ENCODE measurements around the gene PRR35. TPM values are rescaled to one million over a fixed set of nuclear protein-coding genes. Genes with fewer than 3 reads are reported as not detected.

Gene PRR35
- total RNA-seq, result not detected in 2 replicates

DNA sequence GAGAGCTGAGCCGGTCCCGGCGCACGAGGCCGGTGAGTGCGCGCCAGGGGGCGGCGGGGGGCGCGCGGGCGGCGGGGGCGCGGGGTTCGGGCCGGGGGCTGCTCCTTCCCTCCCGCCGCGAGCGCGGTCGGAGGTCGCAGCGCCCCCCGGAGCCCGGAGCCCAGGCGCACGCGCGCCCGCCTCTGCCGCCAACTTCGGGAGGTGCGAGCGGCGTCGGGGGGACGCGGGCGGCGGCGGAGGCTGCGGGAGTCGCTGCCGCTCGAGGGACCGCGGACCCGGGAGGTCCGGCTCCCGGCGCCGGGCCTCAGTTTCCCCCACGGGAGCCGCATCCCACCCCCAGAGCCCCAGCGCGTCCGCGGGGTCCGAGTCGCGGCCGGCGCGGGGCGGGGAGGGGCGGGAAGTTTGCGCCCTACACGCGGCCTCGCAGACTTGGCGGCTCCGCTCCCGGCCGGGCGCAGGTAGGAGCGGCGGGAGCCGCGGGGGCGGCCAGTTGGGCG is at the start of gene PRR35:
PRR35 (plus strand) TSS at position 191 of the 497 bp plus-strand sequence. CDS start 2,901 bp downstream, outside the sequence.

DNA sequence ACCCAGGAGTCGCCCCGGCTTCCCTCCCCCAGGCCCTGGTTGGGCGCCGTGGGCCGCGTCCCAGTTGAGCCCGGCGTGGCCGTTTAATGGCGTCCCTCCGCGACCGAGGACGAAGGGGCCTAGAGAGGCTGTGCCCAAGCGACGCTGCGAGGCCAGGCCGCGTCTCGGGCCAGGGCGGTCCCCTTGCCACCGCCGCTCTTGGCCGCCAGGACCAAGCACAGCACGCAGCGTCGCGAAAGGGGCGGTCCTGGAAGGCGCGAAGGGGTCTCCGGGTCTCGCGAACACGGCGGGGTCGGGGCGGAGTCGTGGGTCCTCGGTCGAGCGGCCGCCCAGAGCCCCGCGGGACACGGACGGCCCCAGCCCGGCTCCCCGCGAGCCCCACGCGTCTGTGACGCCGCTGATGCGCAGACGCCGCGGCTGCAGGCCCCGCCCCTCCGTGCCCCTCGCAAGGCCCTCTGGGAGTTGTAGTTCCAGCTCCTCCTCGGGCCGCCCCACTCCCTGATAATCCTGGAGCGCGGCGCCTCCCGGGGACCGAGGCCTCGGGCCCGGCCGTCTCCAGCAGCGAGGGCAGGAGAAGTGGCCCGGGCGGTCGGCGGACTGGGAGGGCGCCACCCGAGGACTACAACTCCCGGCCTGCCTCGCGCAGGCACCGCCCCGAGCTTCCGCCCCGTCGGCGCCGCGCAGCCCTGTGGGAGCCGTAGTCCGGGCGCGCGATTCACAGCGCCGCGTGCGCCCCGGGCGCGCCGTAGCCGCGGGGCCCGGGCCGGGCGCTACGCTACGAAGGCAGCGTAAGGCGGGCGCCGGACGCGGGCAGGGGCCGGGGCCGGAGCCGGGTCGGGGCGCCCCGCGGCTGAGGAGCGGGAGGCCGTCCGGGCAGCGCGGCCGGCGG is 32.9 kb upstream of the PRR35 start, which contains the start of gene CAPN15:
CAPN15 (plus strand) TSS at position 698 of the 889 bp plus-strand sequence. CDS start 19,127 bp downstream, outside the sequence.

DNA sequence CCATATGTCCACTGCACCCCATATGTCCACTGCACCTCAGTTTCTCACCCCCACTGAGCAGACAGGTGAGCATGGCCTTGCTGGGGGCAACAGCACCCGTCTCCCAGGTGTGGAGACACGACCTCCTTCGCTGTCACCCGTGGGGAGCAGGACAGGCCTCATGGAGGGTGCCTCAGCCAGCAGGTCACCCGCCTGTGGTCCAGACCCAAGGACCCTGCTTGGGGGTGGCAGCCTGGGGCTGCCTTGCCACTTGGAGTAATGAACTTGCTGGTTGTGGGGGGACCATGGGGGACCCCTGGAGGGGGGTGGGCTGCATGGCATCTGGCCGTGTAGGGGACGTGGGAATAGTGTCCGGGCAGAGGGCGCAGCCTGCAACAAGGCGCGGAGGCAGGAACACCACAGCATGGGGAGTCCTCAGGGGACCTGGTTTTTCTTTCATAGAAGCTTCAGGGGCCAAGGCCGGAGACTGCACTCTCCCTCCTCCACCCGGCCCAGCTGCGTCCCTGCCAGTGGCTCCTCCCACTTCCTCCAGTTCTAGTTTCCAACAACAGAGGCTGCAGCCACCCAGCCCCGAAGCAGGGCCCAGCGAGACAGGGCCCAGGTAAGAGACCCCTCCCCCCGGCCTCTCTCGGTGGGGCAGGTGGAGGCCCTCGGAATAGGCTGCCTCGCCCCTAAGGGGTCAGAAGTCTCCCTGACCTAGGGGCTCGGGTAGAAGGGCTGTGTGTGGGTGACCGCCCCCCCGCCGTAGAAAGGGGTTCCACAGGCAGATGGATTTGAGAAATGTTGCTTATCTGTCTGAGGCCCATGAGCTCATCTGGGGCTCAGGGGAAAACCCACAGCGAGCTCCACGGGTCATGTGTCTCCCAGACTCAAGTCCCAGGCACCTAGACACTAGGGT is 6.5 kb downstream of the PRR35 start, which contains the start of gene NHLRC4:
NHLRC4 (plus strand) TSS at position 531 of the 898 bp plus-strand sequence. CDS start 1,043 bp downstream, outside the sequence.

DNA sequence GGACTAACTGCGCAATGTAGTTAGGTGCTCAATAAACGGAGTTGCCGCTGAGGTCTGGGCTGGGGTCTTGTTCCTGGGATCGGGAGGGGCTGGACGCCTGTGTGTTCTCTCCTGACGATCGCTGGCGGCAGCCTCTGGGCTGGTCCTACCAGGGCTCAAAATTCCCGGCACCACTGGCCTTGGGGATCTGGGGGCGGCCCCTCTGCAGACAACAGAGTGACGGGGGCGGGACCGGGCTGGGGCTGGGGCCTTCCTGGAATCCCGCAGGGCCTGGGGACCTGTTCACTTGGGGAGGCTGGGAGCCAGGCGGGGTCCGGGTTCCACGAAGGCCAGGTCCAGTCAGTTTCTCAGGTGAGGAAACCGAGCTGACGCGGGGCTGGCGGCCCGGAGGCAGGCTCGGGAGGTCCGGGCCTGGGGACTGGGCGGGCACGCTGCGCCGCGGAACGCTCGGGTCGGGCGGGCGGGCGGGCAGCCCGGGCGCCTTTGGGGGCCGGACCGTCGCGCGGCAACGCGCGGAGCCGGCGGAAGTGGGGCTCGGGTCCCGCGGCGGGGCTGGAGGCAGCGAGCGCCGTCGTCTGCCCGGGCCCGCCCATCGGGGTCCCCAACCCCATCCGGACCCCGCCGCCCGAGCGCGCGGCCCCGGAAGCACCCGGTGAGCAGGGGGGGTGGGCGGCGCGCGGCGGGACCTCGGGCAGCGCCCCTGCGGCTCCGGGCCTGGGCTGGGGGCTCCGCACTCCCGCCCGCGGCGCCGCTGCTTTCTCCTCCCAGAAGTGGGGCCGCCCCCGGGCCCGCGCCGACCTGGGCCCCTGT is 9.5 kb downstream of the PRR35 start, which contains the start of gene PIGQ:
PIGQ (plus strand) TSS at position 524 of the 810 bp plus-strand sequence. CDS start 4,107 bp downstream, outside the sequence.

DNA sequence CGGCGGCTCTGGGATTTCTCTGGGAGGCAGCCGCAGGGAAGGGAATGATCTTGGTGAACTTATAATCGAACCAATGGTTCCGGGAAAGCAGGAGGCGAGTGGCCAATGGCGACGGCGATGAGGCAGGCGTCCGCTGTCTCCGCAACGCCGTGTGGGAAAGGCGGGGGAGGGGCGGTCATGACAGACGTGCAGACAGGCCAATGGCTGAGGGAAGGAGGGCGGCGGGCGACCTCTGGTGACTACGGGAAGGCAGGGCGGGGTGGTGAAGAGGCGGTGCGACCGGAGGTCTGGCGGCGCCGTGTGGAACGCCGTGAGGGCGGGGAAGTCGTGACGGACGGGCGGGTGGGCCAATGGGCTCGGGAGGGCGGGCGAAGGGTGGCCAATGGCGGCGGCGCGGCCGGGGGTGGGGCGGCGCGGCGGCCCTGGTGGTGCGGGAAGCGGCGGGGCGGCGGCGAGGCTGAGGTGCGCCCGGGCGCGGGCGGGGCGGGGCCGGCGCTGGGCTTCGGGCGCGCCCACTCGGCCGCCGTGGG is 29.5 kb downstream of the PRR35 start, which contains the start of gene RAB40C:
RAB40C (plus strand) TSS at position 409 of the 530 bp plus-strand sequence. CDS start 226 bp downstream, outside the sequence.

Other genes starting within 250 kb of the PRR35 start
- gene AXIN1, start 207.7 kb upstream of the PRR35 start, total RNA-seq, result 18.0 and 19.0 TPM in 2 replicates
- gene MRPL28, start 189.9 kb upstream of the PRR35 start, total RNA-seq, result 186 and 196 TPM in 2 replicates
- gene PGAP6, start 178.4 kb upstream of the PRR35 start, total RNA-seq, result 41.5 and 49.5 TPM in 2 replicates
- gene NME4, start 163.2 kb upstream of the PRR35 start, total RNA-seq, result 158 and 175 TPM in 2 replicates
- gene DECR2, start 158.5 kb upstream of the PRR35 start, total RNA-seq, result 21.5 and 24.1 TPM in 2 replicates
- gene RAB11FIP3, start 134.7 kb upstream of the PRR35 start, total RNA-seq, result 15.3 and 17.5 TPM in 2 replicates
- 32.6 and 39.8 TPM in 2 replicates for gene CAPN15, start 32.7 kb upstream of the PRR35 start, total RNA-seq
- gene NHLRC4, start 6.6 kb downstream of the PRR35 start, total RNA-seq, result 0.50 and 0.59 TPM in 2 replicates
- gene PIGQ, start 9.6 kb downstream of the PRR35 start, total RNA-seq, result 29.1 and 37.9 TPM in 2 replicates
- gene RAB40C, start 29.7 kb downstream of the PRR35 start, total RNA-seq, result 18.1 and 22.2 TPM in 2 replicates
- gene WFIKKN1, start 70.6 kb downstream of the PRR35 start, total RNA-seq, result 0.30 and 0.50 TPM in 2 replicates
- 209 and 228 TPM in 2 replicates for gene METTL26, start 75.9 kb downstream of the PRR35 start, total RNA-seq
- gene MCRIP2, start 81.4 kb downstream of the PRR35 start, total RNA-seq, result 21.4 and 23.2 TPM in 2 replicates
- gene WDR90, start 89.0 kb downstream of the PRR35 start, total RNA-seq, result 13.3 and 14.9 TPM in 2 replicates
- gene RHOT2, start 107.7 kb downstream of the PRR35 start, total RNA-seq, result 56.0 and 63.4 TPM in 2 replicates
- gene RHBDL1, start 115.3 kb downstream of the PRR35 start, total RNA-seq, result 0.50 and 1.5 TPM in 2 replicates
- gene STUB1, start 120.0 kb downstream of the PRR35 start, total RNA-seq, result 213 and 221 TPM in 2 replicates
- gene JMJD8, start 123.9 kb downstream of the PRR35 start, total RNA-seq, result 58.3 and 69.4 TPM in 2 replicates
- 12.3 and 13.2 TPM in 2 replicates for gene WDR24, start 130.0 kb downstream of the PRR35 start, total RNA-seq
- 0.17 and 0.45 TPM in 2 replicates for gene FBXL16, start 145.4 kb downstream of the PRR35 start, total RNA-seq
- 49.1 and 68.7 TPM in 2 replicates for gene METRN, start 154.7 kb downstream of the PRR35 start, total RNA-seq
- gene ANTKMT, start 160.8 kb downstream of the PRR35 start, total RNA-seq, result 30.3 and 33.7 TPM in 2 replicates
- gene CCDC78, start 166.0 kb downstream of the PRR35 start, total RNA-seq, result 0.67 and 1.5 TPM in 2 replicates
- gene HAGHL, start 166.7 kb downstream of the PRR35 start, total RNA-seq, result 13.1 and 14.0 TPM in 2 replicates
- 22.0 and 26.4 TPM in 2 replicates for gene CIAO3, start 180.6 kb downstream of the PRR35 start, total RNA-seq
- gene MSLN, start 200.3 kb downstream of the PRR35 start, total RNA-seq, result under 0.01 TPM in 1 of 2 replicates, not detected in the other
- gene RPUSD1, start 228.0 kb downstream of the PRR35 start, total RNA-seq, result 29.1 and 36.0 TPM in 2 replicates
- 29.8 and 32.7 TPM in 2 replicates for gene CHTF18, start 228.2 kb downstream of the PRR35 start, total RNA-seq
- gene GNG13, start 240.3 kb downstream of the PRR35 start, total RNA-seq, result not detected in 2 replicates